HG03103 (cell line): ENCODE results near the gene LRMDA.
A peak's percentile ranks its signal among the peaks of the same experiment; 100 is the strongest.

ENCODE experiments used
- ATAC-seq: cut with Tn5 transposase; IDR thresholded peaks from one replicate; pipeline ENCODE4 v1.9.1; 2021; ENCODE audit warnings: low read depth; ENCODE audit not compliant: unreplicated experiment

The LRMDA gene

GRCh38 chr10:75929630-75930161 lies 498.3 kb downstream of the LRMDA start:
- no peak for ATAC-seq

DNA sequence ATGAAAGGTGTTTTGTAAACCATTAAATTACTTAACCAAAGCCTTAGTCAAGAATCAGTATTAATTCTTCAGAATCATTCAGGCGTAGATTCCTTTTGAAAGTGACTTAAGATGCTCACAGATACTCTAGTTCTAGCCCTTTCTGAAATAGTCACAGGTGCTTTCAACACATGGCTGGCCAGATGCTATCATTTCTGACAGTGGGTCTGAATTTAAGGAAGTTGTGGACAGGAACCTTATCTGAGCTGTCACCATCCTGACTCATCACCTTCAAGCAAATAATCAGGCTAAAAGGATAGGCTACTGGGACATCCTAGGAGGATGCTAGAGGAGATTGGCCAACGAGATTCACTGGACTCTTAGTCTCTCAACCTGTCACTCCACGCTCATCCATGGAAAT lies 501.5 kb downstream of the LRMDA start:
- ATAC-seq, result peak; percentile 70

DNA sequence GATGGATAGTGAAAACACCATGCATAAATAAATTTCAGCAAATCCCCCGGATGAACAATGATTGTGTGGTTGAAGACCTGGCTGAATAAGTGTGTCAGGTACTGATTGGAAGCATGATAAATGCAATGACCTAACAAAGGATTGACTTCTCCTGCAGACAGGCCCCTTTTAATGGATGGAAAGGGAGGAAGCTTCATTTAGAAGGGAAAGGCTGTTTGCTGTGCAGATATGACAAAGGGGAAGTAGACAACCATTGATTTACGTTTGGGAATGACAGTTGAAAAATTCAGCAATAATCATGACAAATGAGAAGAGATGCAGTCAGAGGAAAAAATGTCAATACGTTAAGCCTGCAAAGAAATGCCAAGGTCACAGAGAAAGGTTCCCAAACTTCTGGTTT lies 503.8 kb downstream of the LRMDA start:
- no peak for ATAC-seq

GRCh38 chr10:75935650-75936400 lies 504.4 kb downstream of the LRMDA start:
- ATAC-seq, result no peak

GRCh38 chr10:75936841-75937240 lies 505.4 kb downstream of the LRMDA start:
- ATAC-seq, result no peak

DNA sequence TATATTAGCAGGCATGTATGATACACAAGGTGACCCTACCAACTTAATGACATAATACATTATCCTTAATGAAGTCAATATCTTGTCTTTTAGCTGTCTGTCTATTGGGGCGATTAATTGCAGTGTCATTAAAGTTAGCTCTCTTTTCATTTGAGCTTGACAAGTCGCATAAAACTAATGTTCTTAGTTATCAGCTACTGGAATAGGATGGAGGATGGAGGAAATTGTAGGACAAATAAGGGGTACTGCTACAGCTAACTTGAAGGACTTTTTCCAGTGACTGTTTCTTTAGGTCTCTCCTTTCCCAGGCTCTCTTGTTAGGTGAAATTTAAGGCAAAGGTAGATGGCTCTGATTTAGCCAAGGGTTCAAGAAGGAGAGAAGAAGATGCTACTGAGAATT lies 506.4 kb downstream of the LRMDA start:
- ATAC-seq, result no peak

- ATAC-seq, result no peak
Measured at GRCh38 chr10:75938380-75939122, 507.1 kb downstream of the LRMDA start.

DNA sequence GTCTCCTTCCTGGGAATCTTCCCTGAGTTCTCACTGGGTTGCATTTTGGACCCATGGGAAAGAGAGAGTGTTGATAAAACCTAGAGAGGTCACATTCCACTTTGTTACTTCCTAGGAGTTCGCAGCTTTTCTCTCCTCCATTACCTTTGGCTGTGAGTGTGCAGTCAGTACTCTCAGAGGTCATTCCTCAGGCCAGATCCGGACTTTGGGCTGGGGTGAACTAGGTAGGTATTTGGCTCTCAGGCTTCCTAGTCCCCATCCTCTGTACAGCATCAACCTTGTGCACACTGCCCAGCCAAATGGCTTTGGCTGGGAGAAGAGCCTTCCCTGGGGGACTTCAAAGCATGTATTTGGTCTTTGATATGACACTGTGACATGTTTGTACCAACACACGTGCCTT lies 508.1 kb downstream of the LRMDA start:
- no peak for ATAC-seq

GRCh38 chr10:75940742-75941141 lies 509.3 kb downstream of the LRMDA start:
- no peak for ATAC-seq

DNA sequence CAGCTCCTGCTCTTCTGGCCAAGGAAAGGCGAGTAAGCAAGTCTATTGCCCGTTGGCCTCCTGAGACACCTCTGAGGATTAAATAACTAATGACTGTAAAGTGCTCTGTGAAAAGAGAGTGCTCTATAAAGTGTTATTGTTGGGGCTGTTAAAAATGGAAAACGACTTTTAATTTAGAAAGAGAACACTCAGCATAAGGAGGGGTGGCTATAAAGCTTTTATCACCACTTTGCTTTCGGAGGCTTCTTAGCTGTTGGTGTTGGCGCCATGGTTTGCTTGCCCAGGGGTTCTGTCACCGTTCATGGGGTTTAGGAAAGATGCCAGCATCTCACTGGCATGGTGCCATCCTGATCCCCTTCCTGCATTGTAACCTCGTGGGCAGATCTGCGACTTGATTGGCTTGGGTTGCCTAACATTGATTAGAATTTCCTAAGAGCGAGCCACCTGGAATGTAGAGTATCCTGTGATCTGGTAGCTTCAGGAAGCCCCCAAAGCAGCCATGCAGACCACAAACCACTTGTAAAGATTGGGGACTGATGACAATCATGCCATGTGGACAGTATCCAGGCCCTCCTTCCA lies 509.9 kb downstream of the LRMDA start:
- ATAC-seq, result no peak

- no peak for ATAC-seq
Measured at GRCh38 chr10:75944061-75944460, 512.6 kb downstream of the LRMDA start.

DNA sequence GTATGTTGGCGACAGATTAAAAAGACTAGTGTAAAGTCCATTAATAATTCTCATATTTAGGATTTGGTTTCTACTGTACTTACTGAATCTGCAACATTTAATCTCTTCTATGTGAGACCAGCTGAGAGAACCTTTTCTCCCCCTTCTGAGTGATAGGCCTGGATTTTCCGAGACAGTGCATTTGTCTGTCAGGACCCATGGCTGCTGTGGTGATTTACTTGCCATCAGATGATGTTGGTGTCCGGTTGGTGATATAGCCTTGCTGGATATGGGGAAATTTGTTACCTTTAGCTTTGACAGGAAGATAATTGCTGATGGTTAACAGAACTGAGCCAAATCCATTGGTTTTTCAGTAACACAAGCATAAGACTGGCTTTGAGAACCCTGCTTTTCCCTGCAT lies 517.2 kb downstream of the LRMDA start:
- no peak for ATAC-seq

- no peak for ATAC-seq
Measured at GRCh38 chr10:75950307-75950706, 518.9 kb downstream of the LRMDA start.

GRCh38 chr10:75950997-75951589 lies 519.7 kb downstream of the LRMDA start:
- no peak for ATAC-seq

- no peak for ATAC-seq
Measured at GRCh38 chr10:75951627-75952026, 520.2 kb downstream of the LRMDA start.

GRCh38 chr10:75952093-75952492 lies 520.7 kb downstream of the LRMDA start:
- no peak for ATAC-seq

GRCh38 chr10:75954486-75954885 lies 523.1 kb downstream of the LRMDA start:
- ATAC-seq, result no peak

- ATAC-seq, result no peak
Measured at GRCh38 chr10:75955973-75956502, 524.6 kb downstream of the LRMDA start.

DNA sequence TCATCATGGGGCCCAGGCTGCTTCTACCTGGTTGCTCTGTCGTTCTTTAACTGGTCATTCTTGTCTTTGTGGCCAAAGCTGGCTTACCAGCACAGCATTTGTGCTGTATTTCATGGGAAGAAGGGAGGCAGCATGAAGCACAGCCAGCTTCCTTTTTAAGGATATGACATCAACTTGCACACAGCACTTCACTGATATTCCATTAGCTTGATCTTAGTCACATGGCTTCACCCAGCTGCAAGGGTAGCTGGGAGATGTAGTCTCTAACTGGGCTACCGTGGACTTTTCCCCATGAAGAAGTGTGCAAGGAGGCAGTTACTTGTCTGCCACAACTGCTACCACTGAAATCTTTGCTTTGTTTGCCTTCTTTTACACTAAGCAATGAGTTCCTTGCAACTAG lies 525.2 kb downstream of the LRMDA start:
- ATAC-seq, result no peak

GRCh38 chr10:75957314-75958120 lies 526.1 kb downstream of the LRMDA start:
- no peak for ATAC-seq
